SU-DHL-6 (cell line): ENCODE data around the gene RCHY1.

Experiments used
- H2AFZ ChIP-seq: fragments of 200-600 bp; sonication (generic); 2 replicates; pipeline ENCODE4 v1.6.1; 2014; ENCODE audit warnings: low read depth, mild to moderate bottlenecking, moderate library complexity, mixed read lengths, antibody characterized with exemption, low read length; ENCODE audit not compliant: severe bottlenecking
- H3F3A ChIP-seq: fragments of 200-600 bp; shearing (Covaris generic); 2 replicates; pipeline ENCODE4 v1.6.0; 2016; ENCODE audit warnings: antibody characterized with exemption, mild to moderate bottlenecking; ENCODE audit not compliant: insufficient read depth
- H3K27ac ChIP-seq: fragments of 200-600 bp; sonication (generic); 2 replicates; pipeline ENCODE4 v1.5.1; 2016; ENCODE audit warnings: low read depth, mild to moderate bottlenecking, low read length, moderate library complexity, mixed read lengths
- H3K27me3 ChIP-seq: fragments of 200-600 bp; sonication (generic), shearing (Covaris generic); 2 replicates; pipeline ENCODE4 v1.6.0; 2014; ENCODE audit warnings: mild to moderate bottlenecking, low read length
- H3K36me3 ChIP-seq: fragments of 200-600 bp; sonication (generic); 2 replicates; pipeline ENCODE4 v1.6.1; 2014; ENCODE audit warnings: mild to moderate bottlenecking, low read length, mixed read lengths
- H3K4me2 ChIP-seq: fragments of 300-600, 200-600 bp; shearing (Covaris generic), sonication (generic); 2 replicates; pipeline ENCODE4 v1.6.0; 2014; ENCODE audit warnings: low read length, low read depth, mild to moderate bottlenecking; ENCODE audit not compliant: poor library complexity, severe bottlenecking
- H3K4me3 ChIP-seq: fragments of 200-600 bp; sonication (generic); 2 replicates; pipeline ENCODE4 v1.5.1; 2014; ENCODE audit warnings: antibody characterized with exemption, low read length, mild to moderate bottlenecking, mixed read lengths; ENCODE audit not compliant: insufficient read depth, poor library complexity, severe bottlenecking
- H3K79me2 ChIP-seq: fragments of 200-600 bp; sonication (generic); 2 replicates; pipeline ENCODE4 v1.6.1; 2014; ENCODE audit warnings: mild to moderate bottlenecking, low read length, moderate library complexity; ENCODE audit not compliant: insufficient read depth
- H3K9ac ChIP-seq: fragments of 200-600 bp; sonication (generic); 2 replicates; pipeline ENCODE4 v1.7.0; 2014; ENCODE audit warnings: mild to moderate bottlenecking, low read length
- H3K9me2 ChIP-seq: fragments of 200-600 bp; sonication (generic); replicated peaks from 2 replicates; pipeline ENCODE4 v1.6.1; 2014; ENCODE audit warnings: low read length; ENCODE audit not compliant: insufficient read depth
- H3K9me3 ChIP-seq: fragments of 200-600 bp; sonication (generic); 2 replicates; pipeline ENCODE4 v1.6.1; 2014; ENCODE audit warnings: low read length, mixed read lengths; ENCODE audit not compliant: insufficient read depth
- H4K20me1 ChIP-seq: fragments of 200-600 bp; sonication (generic); 2 replicates; pipeline ENCODE4 v1.6.1; 2014; ENCODE audit warnings: low read depth, mild to moderate bottlenecking, antibody characterized with exemption, low read length, moderate library complexity, mixed read lengths
- CTCF ChIP-seq: fragments of 200-600 bp; sonication (generic); IDR thresholded peaks from one replicate; pipeline ENCODE4 v1.5.1; 2017; ENCODE audit warnings: antibody characterized with exemption, mild to moderate bottlenecking, low read length, moderate library complexity; ENCODE audit not compliant: insufficient read depth, poor library complexity, severe bottlenecking
- EZH2phosphoT487 ChIP-seq: fragments of 200-600 bp; sonication (generic), shearing (Covaris generic); conservative IDR thresholded peaks from 2 replicates; pipeline ENCODE4 v1.6.1; 2018; ENCODE audit warnings: mild to moderate bottlenecking, antibody characterized with exemption, low read length, moderate library complexity, mixed read lengths

Gene RCHY1

DNA sequence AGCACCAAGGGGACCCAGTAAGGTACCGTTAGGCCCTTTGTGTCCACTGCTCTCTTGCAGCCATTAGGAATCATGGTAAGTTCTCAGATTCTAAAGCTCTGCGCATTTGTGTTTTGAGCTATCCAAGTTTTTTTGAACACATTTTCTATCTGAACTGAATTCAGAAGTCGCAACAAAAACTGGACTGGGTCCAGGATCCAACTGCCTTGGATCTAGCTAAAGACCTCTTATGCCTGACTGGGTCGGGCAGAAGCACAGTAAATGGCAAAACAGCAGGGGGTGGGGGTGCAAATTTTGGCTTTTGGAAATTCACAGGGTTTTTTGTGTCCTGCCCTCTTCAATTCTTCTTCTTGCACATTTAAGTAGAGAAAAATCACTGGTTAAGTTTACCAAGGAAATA, 30.0 kb downstream of the RCHY1 start:
- no peak overlapping the region for H3K4me3 ChIP-seq
- H3K9me3 ChIP-seq = no peaks in the 10 kb centered on the region
- H4K20me1 ChIP-seq = no peaks in the 10 kb centered on the region
- H3F3A ChIP-seq = no peaks in the 10 kb centered on the region
- H3K79me2 ChIP-seq = no peaks in the 10 kb centered on the region
- H3K9ac ChIP-seq = no peak overlapping the region
- no peak overlapping the region for H3K27ac ChIP-seq
- H3K4me2 ChIP-seq = no peak overlapping the region
- H3K36me3 ChIP-seq = peaks cover 4% of the 10 kb centered on the region; the same call in 1 of the 2 replicates
- H3K9me2 ChIP-seq = no peaks in the 10 kb centered on the region
- H3K27me3 ChIP-seq = no peaks in the 10 kb centered on the region
- no peak for TF ChIP-seq EZH2phosphoT487
- no peak for TF ChIP-seq CTCF
- no peak overlapping the region for H2AFZ ChIP-seq

- Histone ChIP-seq H3K9me3 (no peaks in the 10 kb centered on the region), H4K20me1 (no peaks in the 10 kb centered on the region), H3K4me2 (no peak overlapping the region), H3K9me2 (no peaks in the 10 kb centered on the region), H3K9ac (no peak overlapping the region), H2AFZ (no peak overlapping the region), H3K27ac (no peak overlapping the region), H3K4me3 (no peak overlapping the region), H3K36me3 (peaks cover 5% of the 10 kb centered on the region; the same call in 1 of the 2 replicates), H3F3A (no peaks in the 10 kb centered on the region), H3K27me3 (no peaks in the 10 kb centered on the region), H3K79me2 (no peaks in the 10 kb centered on the region)
- no peak for TF ChIP-seq EZH2phosphoT487
- no peak for TF ChIP-seq CTCF
Observed at GRCh38 chr4:75477201-75477600, 37.0 kb downstream of the RCHY1 start.

DNA sequence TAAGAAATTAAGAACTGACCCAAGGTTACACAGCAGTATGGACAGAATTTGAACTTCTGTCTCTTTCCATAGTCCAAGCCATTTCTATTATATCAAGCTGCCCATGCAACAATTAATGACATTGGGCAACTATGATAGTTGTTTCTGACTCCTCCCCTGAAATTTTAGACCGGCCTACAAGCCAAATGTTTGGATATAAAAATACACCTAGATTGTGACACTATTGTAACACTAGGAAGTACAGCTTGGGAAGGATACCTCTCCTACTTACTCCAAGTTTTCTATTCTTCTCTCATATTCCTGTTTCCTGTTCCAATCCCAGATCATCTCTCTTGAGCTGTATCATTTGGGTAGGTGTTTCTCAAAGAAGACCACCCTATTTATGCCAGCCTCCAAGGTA, 43.5 kb downstream of the RCHY1 start:
- Histone ChIP-seq H3F3A (no peaks in the 10 kb centered on the region), H3K9me3 (no peaks in the 10 kb centered on the region), H2AFZ (no peak overlapping the region), H3K4me3 (no peak overlapping the region), H3K36me3 (no peaks in the 10 kb centered on the region; the same call in 1 of the 2 replicates), H3K9ac (no peak overlapping the region), H3K9me2 (no peaks in the 10 kb centered on the region), H4K20me1 (no peaks in the 10 kb centered on the region), H3K27me3 (no peaks in the 10 kb centered on the region), H3K4me2 (no peak overlapping the region), H3K79me2 (no peaks in the 10 kb centered on the region), H3K27ac (no peak overlapping the region)
- no peak for TF ChIP-seq CTCF
- no peak for TF ChIP-seq EZH2phosphoT487
